Neural cell (in vitro differentiated cells): ENCODE data around the gene TCN1.

Experiments
- CTCF ChIP-seq: fragments of 450-650 bp; IDR thresholded peaks from 2 replicates; pipeline ENCODE4 v1.5.1; 2014; ENCODE audit warnings: antibody characterized with exemption, mild to moderate bottlenecking, moderate library complexity; ENCODE audit not compliant: poor library complexity, severe bottlenecking
- EZH2 ChIP-seq: fragments of 200-600, 300-800 bp; shearing (Covaris generic), sonication (generic); IDR thresholded peaks from 2 replicates; pipeline ENCODE4 v1.6.1; 2014; ENCODE audit warnings: antibody characterized with exemption, low read length, borderline replicate concordance, mild to moderate bottlenecking; ENCODE audit not compliant: insufficient read depth, poor library complexity, severe bottlenecking
- POLR2AphosphoS5 ChIP-seq: IDR thresholded peaks from 2 replicates; pipeline ENCODE4 v1.6.1; 2012
- REST ChIP-seq: IDR thresholded peaks from 2 replicates; pipeline ENCODE4 v1.6.1; 2012; ENCODE audit warnings: borderline replicate concordance

GRCh38 chr11:59812220-59812619 is 54.1 kb downstream of the TCN1 start:
- TF ChIP-seq EZH2 = no peak
- no peak for TF ChIP-seq CTCF
- no peak for TF ChIP-seq REST
- TF ChIP-seq POLR2AphosphoS5 = no peak
